Chondrocyte (in vitro differentiated cells): ENCODE data around the gene RXYLT1. TPM values are rescaled to one million over a fixed set of nuclear protein-coding genes. Genes with fewer than 3 reads are reported as not detected.

Experiments
- DNase-seq: peaks from one replicate; pipeline ENCODE4 v3.0.0; 2021; ENCODE audit warnings: mixed read lengths, low spot score
- H3K27ac Mint-ChIP-seq: one replicate; pipeline ENCODE4 v1.8.0; 2021; ENCODE audit warnings: mild to moderate bottlenecking, moderate library complexity, mixed read lengths; ENCODE audit not compliant: unreplicated experiment
- H3K27me3 Mint-ChIP-seq: 2 replicates; pipeline ENCODE4 v1.8.0; 2021; ENCODE audit warnings: low read depth, mixed read lengths
- H3K36me3 Mint-ChIP-seq: 2 replicates; pipeline ENCODE4 v1.8.0; 2021; ENCODE audit warnings: low read depth, mixed read lengths
- H3K4me1 Mint-ChIP-seq: 2 replicates; pipeline ENCODE4 v1.8.0; 2021; ENCODE audit warnings: low read depth, mild to moderate bottlenecking, mixed read lengths
- H3K4me3 Mint-ChIP-seq: one replicate; pipeline ENCODE4 v1.8.0; 2021; ENCODE audit warnings: mild to moderate bottlenecking, moderate library complexity, mixed read lengths; ENCODE audit not compliant: unreplicated experiment
- H3K9me3 Mint-ChIP-seq: 2 replicates; pipeline ENCODE4 v1.8.0; 2021; ENCODE audit warnings: low read depth, mixed read lengths
- total RNA-seq: library from RNA; stranded (reverse); gene quantifications from 3 replicates; pipeline ENCODE4 v1.2.1, GENCODE V29; 2021
- TF ChIP-seq, protein P1 (sequence below): fragments of 200-600 bp; sonication (generic); IDR thresholded peaks from 2 replicates; pipeline ENCODE4 v1.5.0; 2021; ENCODE audit warnings: antibody characterized with exemption, mild to moderate bottlenecking, moderate library complexity

The RXYLT1 gene
- total RNA-seq, 1 donor from 2014 or later, result 14.4 TPM

DNA sequence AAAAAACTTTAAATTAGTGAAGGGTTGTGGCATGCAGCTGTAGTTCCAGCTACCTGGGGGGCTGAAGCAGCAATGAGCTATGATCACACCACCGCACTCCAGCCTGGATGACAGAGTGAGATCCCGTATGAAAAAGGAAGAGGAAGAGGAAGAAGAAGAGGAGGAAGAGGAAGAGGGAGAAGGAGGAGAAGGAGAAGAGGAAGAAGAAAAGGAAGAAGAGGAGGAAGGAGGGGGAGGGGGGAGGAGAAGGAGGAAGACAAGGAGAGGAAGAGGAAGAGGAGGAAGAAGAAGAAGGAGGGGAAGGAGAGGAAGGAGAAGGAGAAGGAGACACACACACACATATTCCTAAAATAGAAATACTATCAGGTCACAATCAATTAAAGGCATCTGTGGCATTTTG, 32.0 kb downstream of the RXYLT1 start:
- Mint-ChIP-seq H3K27me3 (no peaks in the 10 kb centered on the region), H3K4me3 (no peak overlapping the region), H3K4me1 (peaks cover 8% of the 10 kb centered on the region), H3K9me3 (no peaks in the 10 kb centered on the region), H3K36me3 (peaks cover 5% of the 10 kb centered on the region), H3K27ac (no peak overlapping the region)
- TF ChIP-seq, protein P1, sequence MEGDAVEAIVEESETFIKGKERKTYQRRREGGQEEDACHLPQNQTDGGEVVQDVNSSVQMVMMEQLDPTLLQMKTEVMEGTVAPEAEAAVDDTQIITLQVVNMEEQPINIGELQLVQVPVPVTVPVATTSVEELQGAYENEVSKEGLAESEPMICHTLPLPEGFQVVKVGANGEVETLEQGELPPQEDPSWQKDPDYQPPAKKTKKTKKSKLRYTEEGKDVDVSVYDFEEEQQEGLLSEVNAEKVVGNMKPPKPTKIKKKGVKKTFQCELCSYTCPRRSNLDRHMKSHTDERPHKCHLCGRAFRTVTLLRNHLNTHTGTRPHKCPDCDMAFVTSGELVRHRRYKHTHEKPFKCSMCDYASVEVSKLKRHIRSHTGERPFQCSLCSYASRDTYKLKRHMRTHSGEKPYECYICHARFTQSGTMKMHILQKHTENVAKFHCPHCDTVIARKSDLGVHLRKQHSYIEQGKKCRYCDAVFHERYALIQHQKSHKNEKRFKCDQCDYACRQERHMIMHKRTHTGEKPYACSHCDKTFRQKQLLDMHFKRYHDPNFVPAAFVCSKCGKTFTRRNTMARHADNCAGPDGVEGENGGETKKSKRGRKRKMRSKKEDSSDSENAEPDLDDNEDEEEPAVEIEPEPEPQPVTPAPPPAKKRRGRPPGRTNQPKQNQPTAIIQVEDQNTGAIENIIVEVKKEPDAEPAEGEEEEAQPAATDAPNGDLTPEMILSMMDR, result no peak
- no peak for DNase-seq

DNA sequence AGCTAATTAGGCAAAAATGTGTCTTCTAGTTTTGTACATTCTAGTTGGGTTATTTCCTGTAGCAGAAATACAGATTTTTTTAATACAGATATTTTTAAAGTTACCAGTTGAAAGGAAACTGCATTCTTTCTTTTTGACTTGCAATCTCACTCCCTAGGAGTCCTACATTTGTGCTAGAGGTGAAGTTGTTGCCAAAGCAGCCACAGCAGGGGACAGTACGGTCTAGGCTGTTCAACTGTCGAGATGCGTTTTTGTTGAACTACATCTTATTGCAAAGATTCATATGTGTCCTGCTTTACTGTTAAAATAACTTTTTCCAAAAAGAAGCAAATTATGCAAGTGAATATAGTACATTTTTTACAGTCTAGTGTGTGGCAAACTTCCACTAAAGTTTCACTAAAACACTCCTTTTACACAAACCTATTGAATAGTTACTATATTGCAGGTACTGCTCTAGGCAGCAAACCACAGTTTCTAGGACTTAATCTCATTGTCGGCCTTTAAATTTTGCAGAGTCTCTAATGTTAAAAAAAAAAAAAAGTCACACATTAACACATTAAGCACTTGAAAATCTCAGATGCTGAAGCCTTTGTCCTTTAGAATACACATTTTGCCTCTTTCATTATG, 34.5 kb downstream of the RXYLT1 start:
- peaks cover 8% of the 10 kb centered on the region for H3K4me1 Mint-ChIP-seq
- no peaks in the 10 kb centered on the region for H3K27me3 Mint-ChIP-seq
- TF ChIP-seq, protein P1, result no peak

DNA sequence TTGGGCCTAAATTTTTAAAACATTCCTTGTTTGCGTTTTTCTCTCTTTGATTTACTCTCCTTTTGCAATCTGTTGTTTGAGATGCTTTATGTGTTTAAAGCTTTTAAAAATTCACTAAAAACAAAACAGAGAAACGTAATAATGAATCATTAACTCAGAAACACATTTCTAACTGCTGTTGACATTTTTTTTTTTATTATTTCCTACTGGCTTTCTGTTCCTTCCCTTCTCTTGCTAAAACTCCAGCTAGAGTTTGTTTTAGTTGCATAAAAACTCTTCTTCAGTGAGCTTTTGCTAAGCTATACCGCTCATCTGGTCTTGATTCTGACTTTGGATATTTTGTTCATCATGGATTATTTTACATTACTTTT, 35.8 kb downstream of the RXYLT1 start:
- Mint-ChIP-seq H3K9me3 (peaks cover 15% of the 10 kb centered on the region), H3K4me3 (no peak overlapping the region), H3K4me1 (peaks cover 8% of the 10 kb centered on the region), H3K27me3 (no peaks in the 10 kb centered on the region), H3K27ac (no peak overlapping the region), H3K36me3 (peaks cover 8% of the 10 kb centered on the region)
- DNase-seq, result no peak
- TF ChIP-seq, protein P1, result no peak

More for the DNA sequence above, 34.5 kb downstream of the RXYLT1 start:
- Mint-ChIP-seq H3K27ac (no peak overlapping the region), H3K9me3 (peaks cover 8% of the 10 kb centered on the region), H3K4me3 (no peak overlapping the region), H3K36me3 (peaks cover 9% of the 10 kb centered on the region)
- DNase-seq, result no peak

- H3K4me3 Mint-ChIP-seq, result no peak overlapping the region
- TF ChIP-seq, protein P1, result no peak
- no peak overlapping the region for H3K27ac Mint-ChIP-seq
- peaks cover 8% of the 10 kb centered on the region for H3K4me1 Mint-ChIP-seq
- peaks cover 8% of the 10 kb centered on the region for H3K36me3 Mint-ChIP-seq
- H3K9me3 Mint-ChIP-seq, result peaks cover 15% of the 10 kb centered on the region
- DNase-seq, result no peak
- no peaks in the 10 kb centered on the region for H3K27me3 Mint-ChIP-seq
Observed at GRCh38 chr12:63816031-63816430, 36.3 kb downstream of the RXYLT1 start.

- Mint-ChIP-seq H3K27me3 (no peaks in the 10 kb centered on the region), H3K9me3 (peaks cover 22% of the 10 kb centered on the region), H3K36me3 (peaks cover 11% of the 10 kb centered on the region), H3K27ac (no peak overlapping the region), H3K4me3 (no peak overlapping the region), H3K4me1 (peaks cover 8% of the 10 kb centered on the region)
- DNase-seq, result no peak
- TF ChIP-seq, protein P1, result no peak
Observed at GRCh38 chr12:63820427-63820826, 40.7 kb downstream of the RXYLT1 start.
